Caco-2 (cell line): ENCODE results near the gene INPP5J. TPM values are rescaled to one million over a fixed set of nuclear protein-coding genes. Genes with fewer than 3 reads are reported as not detected.

Experiments used
- BruUV-seq: library from RNA; stranded (reverse); fragments of 400-500 nt; replicated peaks from 2 replicates; lab custom pipeline; 2021; lab: Mats Ljungman, UMichigan
- CTCF ChIA-PET: fragments of 300-600 bp; sonication (Branson Sonifier 250); formaldehyde crosslinking; loops from one replicate; lab custom pipeline; 2022; ENCODE audit warnings: antibody characterized with exemption; lab: Charles Lee
- POLR2A ChIA-PET: fragments of 300-600 bp; sonication (Branson Sonifier 250); formaldehyde crosslinking; loops from one replicate; lab custom pipeline; 2022; ENCODE audit warnings: antibody characterized with exemption; lab: Charles Lee
- DNase-seq, 2 experiments: peaks; one replicate each; pipeline versions ENCODE4 v3.0.0 to v3.0.0-alpha.2; 2020 to 2022
- H3K27me3 ChIP-seq: replicated peaks from 2 replicates; pipeline ENCODE4 v1.6.0; 2011; ENCODE audit warnings: low read length; ENCODE audit not compliant: control insufficient read depth, insufficient read depth
- H3K36me3 ChIP-seq: 2 replicates; pipeline ENCODE4 v1.5.1; 2011; ENCODE audit warnings: low read length; ENCODE audit not compliant: control insufficient read depth, insufficient read depth
- H3K4me1 ChIP-seq: fragments of 250-450 bp; sonication (Bioruptor Pico); 2 replicates; pipeline ENCODE4 v1.5.1; 2020; ENCODE audit warnings: mild to moderate bottlenecking
- H3K4me3 ChIP-seq: 2 replicates; pipeline ENCODE4 v1.5.1; 2011; ENCODE audit warnings: low read depth, mild to moderate bottlenecking, control low read depth, low read length
- H3K9me3 ChIP-seq: fragments of 250-450 bp; sonication (Bioruptor Pico); 2 replicates; pipeline ENCODE4 v1.5.1; 2020; ENCODE audit warnings: mild to moderate bottlenecking, moderate library complexity
- H3K27ac Mint-ChIP-seq: one replicate; pipeline ENCODE4 v1.8.0; 2022; ENCODE audit warnings: mixed read lengths; ENCODE audit not compliant: unreplicated experiment
- H3K27me3 Mint-ChIP-seq: one replicate; pipeline ENCODE4 v1.8.0; 2022; ENCODE audit warnings: mixed read lengths; ENCODE audit not compliant: insufficient read depth, unreplicated experiment
- H3K36me3 Mint-ChIP-seq: one replicate; pipeline ENCODE4 v1.8.0; 2022; ENCODE audit warnings: mild to moderate bottlenecking, mixed read lengths; ENCODE audit not compliant: insufficient read depth, unreplicated experiment
- H3K4me1 Mint-ChIP-seq: one replicate; pipeline ENCODE4 v1.8.0; 2022; ENCODE audit warnings: low read depth, mixed read lengths; ENCODE audit not compliant: unreplicated experiment
- H3K4me3 Mint-ChIP-seq: one replicate; pipeline ENCODE4 v1.8.0; 2022; ENCODE audit warnings: mild to moderate bottlenecking, moderate library complexity, mixed read lengths; ENCODE audit not compliant: unreplicated experiment
- H3K9me3 Mint-ChIP-seq: one replicate; pipeline ENCODE4 v1.8.0; 2022; ENCODE audit warnings: mixed read lengths; ENCODE audit not compliant: unreplicated experiment
- CTCF ChIP-seq, 2 experiments: fragments of 200-600 bp in 1 of 2; IDR thresholded peaks; 1 replicate in 1 of 2; 2 replicates in 1 of 2; pipeline versions ENCODE4 v1.5.1 to v1.8.0; 2011 to 2022; ENCODE audit warnings: antibody characterized with exemption in 1 of 2, control low read depth in 1 of 2, inconsistent platforms in 1 of 2, low read depth in 1 of 2, low read length in 1 of 2, mild to moderate bottlenecking in 1 of 2, moderate library complexity in 1 of 2; ENCODE audit not compliant: insufficient read depth in 1 of 2, severe bottlenecking in 1 of 2, unreplicated experiment in 1 of 2
- intact Hi-C: fragments of 100-400 bp; cut with micrococcal nuclease; formaldehyde crosslinking; loops from one replicate; pipeline ENCODE4 v1.10.0; 2022; ENCODE audit not compliant: unreplicated experiment
- total RNA-seq: library from RNA; stranded (reverse); gene quantifications from 2 replicates; pipeline ENCODE4 v1.2.3, GENCODE V29; 2022

The INPP5J gene
- total RNA-seq, 1 experiment from 2014 or later: 6.8 TPM

- Mint-ChIP-seq H3K9me3 (no peaks in the 10 kb centered on the region), H3K36me3 (no peaks in the 10 kb centered on the region), H3K27me3 (peaks cover 3% of the 10 kb centered on the region), H3K4me3 (no peak overlapping the region), H3K4me1 (no peaks in the 10 kb centered on the region), H3K27ac (no peak overlapping the region)
- H3K4me1 ChIP-seq: no peaks in the 10 kb centered on the region
- intact Hi-C loops: no loop called here
- ChIA-PET CTCF (no interaction called here), POLR2A (no interaction called here)
- H3K4me3 ChIP-seq: no peak overlapping the region
- no peak for DNase-seq
- no peaks in the 10 kb centered on the region for H3K36me3 ChIP-seq
- no peaks in the 10 kb centered on the region for H3K9me3 ChIP-seq
- BruUV-seq: no TSS peak
- TF ChIP-seq CTCF (IDR thresholded peaks at IDR 0.05; ENCODE audit: insufficient read depth in 1 of 2, low read depth in 1 of 2, low read length in 1 of 2, severe bottlenecking in 1 of 2, unreplicated experiment in 1 of 2): no peak
- H3K27me3 ChIP-seq: no peaks in the 10 kb centered on the region
These were observed 13.9 kb downstream of the INPP5J start for GRCh38 chr22:31136711-31137110.

- no peak for TF ChIP-seq CTCF (IDR thresholded peaks at IDR 0.05; ENCODE audit: insufficient read depth in 1 of 2, low read depth in 1 of 2, low read length in 1 of 2, severe bottlenecking in 1 of 2, unreplicated experiment in 1 of 2)
- Mint-ChIP-seq H3K4me3 (no peak overlapping the region), H3K27me3 (peaks cover 3% of the 10 kb centered on the region), H3K36me3 (no peaks in the 10 kb centered on the region), H3K9me3 (no peaks in the 10 kb centered on the region), H3K27ac (no peak overlapping the region), H3K4me1 (no peaks in the 10 kb centered on the region)
- POLR2A ChIA-PET: no interaction called here
- CTCF ChIA-PET: no interaction called here
- Histone ChIP-seq H3K4me1 (no peaks in the 10 kb centered on the region), H3K36me3 (no peaks in the 10 kb centered on the region), H3K4me3 (no peak overlapping the region), H3K27me3 (no peaks in the 10 kb centered on the region), H3K9me3 (no peaks in the 10 kb centered on the region)
- BruUV-seq: no TSS peak
- no peak for DNase-seq
- intact Hi-C loops: no loop called here
These were observed 15.0 kb downstream of the INPP5J start for GRCh38 chr22:31137721-31138120.

GRCh38 chr22:31138126-31138525, 15.4 kb downstream of the INPP5J start:
- POLR2A ChIA-PET: no interaction called here
- no peak for TF ChIP-seq CTCF (IDR thresholded peaks at IDR 0.05; ENCODE audit: insufficient read depth in 1 of 2, low read depth in 1 of 2, low read length in 1 of 2, severe bottlenecking in 1 of 2, unreplicated experiment in 1 of 2)
- H3K9me3 ChIP-seq: no peaks in the 10 kb centered on the region
- H3K4me1 Mint-ChIP-seq: no peaks in the 10 kb centered on the region
- H3K4me1 ChIP-seq: no peaks in the 10 kb centered on the region
- intact Hi-C loops: no loop called here
- CTCF ChIA-PET: no interaction called here
- H3K27me3 ChIP-seq: no peaks in the 10 kb centered on the region
- H3K4me3 ChIP-seq: no peak overlapping the region
- no peak overlapping the region for H3K4me3 Mint-ChIP-seq
- H3K36me3 ChIP-seq: no peaks in the 10 kb centered on the region
- DNase-seq: no peak
- H3K27ac Mint-ChIP-seq: no peak overlapping the region
- no peaks in the 10 kb centered on the region for H3K9me3 Mint-ChIP-seq
- no TSS peak for BruUV-seq
- H3K27me3 Mint-ChIP-seq: peaks cover 3% of the 10 kb centered on the region
- no peaks in the 10 kb centered on the region for H3K36me3 Mint-ChIP-seq
